PC-3 (cell line): ENCODE results near the gene HOXC4. TPM values are rescaled to one million over a fixed set of nuclear protein-coding genes. Genes with fewer than 3 reads are reported as not detected.

Experiments used
- ATAC-seq: fragments of 200-7000 bp; cut with Tn5 transposase; 2 replicates; pipeline ENCODE4 v1.9.1; 2020; ENCODE audit warnings: mild to moderate bottlenecking, moderate library complexity
- BruUV-seq: library from RNA; stranded (reverse); fragments of 400-500 nt; replicated peaks from 2 replicates; lab custom pipeline; 2021; lab: Mats Ljungman, UMichigan
- CTCF ChIA-PET: fragments of 300-600 bp; sonication (Branson Sonifier 250); formaldehyde crosslinking; loops from one replicate; lab custom pipeline; 2022; ENCODE audit warnings: antibody characterized with exemption; lab: Charles Lee
- POLR2A ChIA-PET: fragments of 300-600 bp; sonication (Branson Sonifier 250); formaldehyde crosslinking; loops from one replicate; lab custom pipeline; 2022; ENCODE audit warnings: antibody characterized with exemption; ENCODE audit not compliant: unreplicated experiment; lab: Charles Lee
- DNase-seq: peaks from one replicate; pipeline ENCODE4 v3.0.0-alpha.2; 2015
- H2AFZ ChIP-seq: fragments of 300-600 bp; sonication (generic); 2 replicates; pipeline ENCODE4 v1.6.0; 2016; ENCODE audit warnings: antibody characterized with exemption, low read length
- H3F3A ChIP-seq: fragments of 300-600 bp; sonication (generic); one replicate; pipeline ENCODE4 v1.6.0; 2017; ENCODE audit warnings: antibody characterized with exemption, low read length, control low read depth, mild to moderate bottlenecking; ENCODE audit not compliant: unreplicated experiment
- H3K27ac ChIP-seq: fragments of 300-600 bp; sonication (generic); 2 replicates; pipeline ENCODE4 v1.5.1; 2016; ENCODE audit warnings: mild to moderate bottlenecking, low read length
- H3K27me3 ChIP-seq: fragments of 300-600 bp; sonication (generic); 2 replicates; pipeline ENCODE4 v1.6.1; 2016; ENCODE audit warnings: low read length, mixed read lengths
- H3K36me3 ChIP-seq: fragments of 300-600 bp; sonication (generic); 2 replicates; pipeline ENCODE4 v1.6.1; 2016; ENCODE audit warnings: low read depth, mixed run types, low read length, mixed read lengths
- H3K4me1 ChIP-seq: fragments of 300-600 bp; sonication (generic); 2 replicates; pipeline ENCODE4 v1.5.1; 2016; ENCODE audit warnings: low read length; ENCODE audit not compliant: insufficient read depth
- H3K4me2 ChIP-seq: fragments of 300-600 bp; sonication (generic); 2 replicates; pipeline ENCODE4 v1.6.0; 2016; ENCODE audit warnings: low read length
- H3K4me3 ChIP-seq: fragments of 300-600 bp; sonication (generic); 2 replicates; pipeline ENCODE4 v1.5.1; 2016; ENCODE audit warnings: mild to moderate bottlenecking, low read length, mixed read lengths
- H3K79me2 ChIP-seq: fragments of 300-600 bp; sonication (generic); 2 replicates; pipeline ENCODE4 v1.6.1; 2017; ENCODE audit warnings: low read length, mixed read lengths
- H3K9ac ChIP-seq: fragments of 300-600 bp; sonication (generic); 2 replicates; pipeline ENCODE4 v1.6.0; 2016; ENCODE audit warnings: mild to moderate bottlenecking, low read length
- H3K9me2 ChIP-seq: fragments of 300-600 bp; sonication (generic); replicated peaks from 2 replicates; pipeline ENCODE4 v1.6.1; 2016; ENCODE audit warnings: mixed run types, low read length, mixed read lengths
- H3K9me3 ChIP-seq: fragments of 300-600 bp; sonication (generic); 2 replicates; pipeline ENCODE4 v1.6.1; 2016; ENCODE audit warnings: low read length, mixed read lengths
- H4K20me1 ChIP-seq: fragments of 300-600 bp; sonication (generic); 2 replicates; pipeline ENCODE4 v1.6.1; 2016; ENCODE audit warnings: low read length, mixed read lengths
- CTCF ChIP-seq: fragments of 300-600 bp; sonication (generic); conservative IDR thresholded peaks from 2 replicates; pipeline ENCODE4 v1.5.1; 2017; ENCODE audit warnings: antibody characterized with exemption, low read depth, mild to moderate bottlenecking, low read length
- EZH2 ChIP-seq: fragments of 300-600 bp; sonication (generic); IDR thresholded peaks from one replicate; pipeline ENCODE4 v1.6.1; 2017; ENCODE audit warnings: antibody characterized with exemption, mild to moderate bottlenecking, low read length; ENCODE audit not compliant: unreplicated experiment
- EZH2phosphoT487 ChIP-seq: fragments of 300-600 bp; sonication (generic); IDR thresholded peaks from 2 replicates; pipeline ENCODE4 v1.6.1; 2018; ENCODE audit warnings: mild to moderate bottlenecking, antibody characterized with exemption, low read length, borderline replicate concordance
- intact Hi-C: fragments of 100-400 bp; cut with micrococcal nuclease; formaldehyde crosslinking; loops from 2 replicates; pipeline ENCODE4 v1.9.0; 2023
- total RNA-seq: library from RNA; depleted of rRNA; stranded (reverse); fragments of >200 nt; gene quantifications from 2 replicates; pipeline ENCODE4 v1.2.3, GENCODE V29; 2014

HOXC4 gene
- total RNA-seq, 1 experiment from 2014 or later: 1.8 TPM

- Histone ChIP-seq H3F3A (no peaks in the 10 kb centered on the region), H3K27me3 (no peaks in the 10 kb centered on the region), H3K4me1 (peaks cover 16% of the 10 kb centered on the region; the same call in 1 of the 2 replicates), H3K36me3 (no peaks in the 10 kb centered on the region), H3K9me3 (no peaks in the 10 kb centered on the region), H2AFZ (peak overlapping the region; percentile 63), H4K20me1 (no peaks in the 10 kb centered on the region), H3K9me2 (no peaks in the 10 kb centered on the region), H3K27ac (no peak overlapping the region), H3K79me2 (peaks cover 9% of the 10 kb centered on the region), H3K4me3 (no peak overlapping the region; the same call in 1 of the 2 replicates), H3K9ac (peak overlapping the region; percentile 18; the same call in 1 of the 2 replicates), H3K4me2 (peak overlapping the region; percentile 71)
- BruUV-seq: no TSS peak
- intact Hi-C loops: no loop called here
- TF ChIP-seq CTCF (no peak), EZH2phosphoT487 (no peak), EZH2 (no peak)
- DNase-seq (no peak), ATAC-seq (no peak)
- POLR2A ChIA-PET: interaction anchor here (0.7 kb wide), 1 partner anchor 187 kb away, joined by 9 read pairs; no protein-coding TSS in a partner anchor
- CTCF ChIA-PET: interaction anchor here (0.6 to 1.5 kb wide), 3 partner anchors 20 to 196 kb away, joined by 3 to 17 read pairs (median 6); partner anchors contain the start of genes HOXC10 and HOXC5
Observed at GRCh38 chr12:54004841-54005530, 48.6 kb upstream of the HOXC4 start.

GRCh38 chr12:54005531-54005852 is 48.1 kb upstream of the HOXC4 start:
- no peaks in the 10 kb centered on the region for H3K9me2 ChIP-seq
- DNase-seq: no peak
- H3K9ac ChIP-seq: no peak overlapping the region
- no peaks in the 10 kb centered on the region for H3K9me3 ChIP-seq
- no peak for ATAC-seq
- no peaks in the 10 kb centered on the region for H3K36me3 ChIP-seq
- BruUV-seq: no TSS peak
- ChIA-PET CTCF (interaction anchor here (0.6 to 1.5 kb wide), 7 partner anchors 20 to 209 kb away, joined by 3 to 17 read pairs (median 4); partner anchors contain the start of genes HOXC10 and HOXC5), POLR2A (interaction anchor here (0.7 kb wide), 1 partner anchor 186 kb away, joined by 9 read pairs; no protein-coding TSS in a partner anchor)
- peak overlapping the region; percentile 47; the same call in 1 of the 2 replicates for H3K4me3 ChIP-seq
- H3K79me2 ChIP-seq: peaks cover 14% of the 10 kb centered on the region
- TF ChIP-seq EZH2 (no peak), EZH2phosphoT487 (no peak), CTCF (no peak)
- H3K4me2 ChIP-seq: peak overlapping the region; percentile 71
- no peaks in the 10 kb centered on the region for H4K20me1 ChIP-seq
- H3F3A ChIP-seq: no peaks in the 10 kb centered on the region
- H3K27ac ChIP-seq: no peak overlapping the region
- peaks cover 21% of the 10 kb centered on the region for H3K4me1 ChIP-seq
- H3K27me3 ChIP-seq: no peaks in the 10 kb centered on the region
- intact Hi-C loops: no loop called here
- H2AFZ ChIP-seq: peak overlapping the region; percentile 63
